SK-N-SH treated with all-trans-retinoic acid at 6 μM for 48 hours (cell line): ENCODE measurements around the gene FAM174C.
"Not testable (repeated sequence)": the region's sequence is repeated elsewhere in the genome, so short reads cannot be mapped to it uniquely, and the experiment has no call there.

Experiments
- ATAC-seq: fragments of 200-7000 bp; cut with Tn5 transposase; 3 replicates; pipeline ENCODE4 v1.9.1; 2020; ENCODE audit warnings: mild to moderate bottlenecking, moderate library complexity
- ARNTL ChIP-seq: fragments of 450-650 bp; formaldehyde crosslinking; IDR thresholded peaks from 2 replicates; pipeline ENCODE4 v1.5.0; 2020; ENCODE audit warnings: low read depth, mild to moderate bottlenecking, moderate library complexity, borderline replicate concordance
- BACH2 ChIP-seq: fragments of 250-450 bp; sonication (Bioruptor Pico); IDR thresholded peaks from 2 replicates; pipeline ENCODE4 v1.9.0; 2021; ENCODE audit warnings: mild to moderate bottlenecking, borderline replicate concordance
- CSDC2 ChIP-seq: fragments of 250-450 bp; sonication (Bioruptor Pico); IDR thresholded peaks from 2 replicates; pipeline ENCODE4 v1.5.0; 2020; ENCODE audit warnings: mild to moderate bottlenecking, moderate library complexity
- ESRRG ChIP-seq: fragments of 250-450 bp; sonication (Bioruptor Pico); IDR thresholded peaks from 2 replicates; pipeline ENCODE4 v1.6.1; 2021; ENCODE audit warnings: mild to moderate bottlenecking
- GLIS3 ChIP-seq: fragments of 250-450 bp; sonication (Bioruptor Pico); IDR thresholded peaks from 2 replicates; pipeline ENCODE4 v1.5.0; 2020; ENCODE audit warnings: mild to moderate bottlenecking, moderate library complexity
- ISL1 ChIP-seq: fragments of 250-450 bp; sonication (Bioruptor Pico); IDR thresholded peaks from 2 replicates; pipeline ENCODE4 v2.1.2; 2022; ENCODE audit warnings: mild to moderate bottlenecking, moderate library complexity
- OSR1 ChIP-seq: fragments of 250-450 bp; sonication (Bioruptor Pico); IDR thresholded peaks from 2 replicates; pipeline ENCODE4 v1.8.0; 2022; ENCODE audit warnings: moderate library complexity, mild to moderate bottlenecking, inconsistent platforms
- PPARA ChIP-seq: fragments of 250-450 bp; sonication (Bioruptor Pico); IDR thresholded peaks from 2 replicates; pipeline ENCODE4 v1.5.0; 2020; ENCODE audit warnings: mild to moderate bottlenecking, borderline replicate concordance
- RARB ChIP-seq: fragments of 250-450 bp; sonication (Bioruptor Pico); IDR thresholded peaks from 2 replicates; pipeline ENCODE4 v1.8.0; 2021; ENCODE audit warnings: mild to moderate bottlenecking, moderate library complexity
- SNAI2 ChIP-seq: fragments of 250-450 bp; sonication (Bioruptor Pico); IDR thresholded peaks from 2 replicates; pipeline ENCODE4 v1.5.0; 2020; ENCODE audit warnings: mild to moderate bottlenecking, moderate library complexity
- TCF4 ChIP-seq: fragments of 250-450 bp; sonication (Bioruptor Pico); IDR thresholded peaks from 2 replicates; pipeline ENCODE4 v1.8.0; 2021; ENCODE audit warnings: mild to moderate bottlenecking, moderate library complexity, borderline replicate concordance
- TOX ChIP-seq: fragments of 250-450 bp; sonication (Bioruptor Pico); IDR thresholded peaks from 2 replicates; pipeline ENCODE4 v1.8.0; 2021; ENCODE audit warnings: mild to moderate bottlenecking, moderate library complexity, borderline replicate concordance
- ZC3H10 ChIP-seq: fragments of 250-450 bp; sonication (Bioruptor Pico); IDR thresholded peaks from 2 replicates; pipeline ENCODE4 v1.5.1; 2021; ENCODE audit warnings: mild to moderate bottlenecking, moderate library complexity
- ZFP3 ChIP-seq: fragments of 250-450 bp; sonication (Bioruptor Pico); IDR thresholded peaks from 2 replicates; pipeline ENCODE4 v1.5.0; 2020; ENCODE audit warnings: mild to moderate bottlenecking, moderate library complexity
- ZFP30 ChIP-seq: fragments of 450-650 bp; formaldehyde crosslinking; IDR thresholded peaks from 2 replicates; pipeline ENCODE4 v1.5.0; 2022; ENCODE audit warnings: mild to moderate bottlenecking, moderate library complexity
- ZNF565 ChIP-seq: fragments of 450-650 bp; formaldehyde crosslinking; conservative IDR thresholded peaks from 2 replicates; pipeline ENCODE4 v1.5.0; 2020; ENCODE audit warnings: low read depth, mild to moderate bottlenecking, moderate library complexity
- ZNF70 ChIP-seq: fragments of 450-650 bp; formaldehyde crosslinking; IDR thresholded peaks from 2 replicates; pipeline ENCODE4 v1.5.0; 2020; ENCODE audit warnings: mild to moderate bottlenecking, moderate library complexity
- ZNF8 ChIP-seq: fragments of 450-650 bp; formaldehyde crosslinking; IDR thresholded peaks from 2 replicates; pipeline ENCODE4 v1.5.0; 2020; ENCODE audit warnings: mild to moderate bottlenecking, moderate library complexity
- TF ChIP-seq, protein P1 (sequence below): fragments of 250-450 bp; sonication (Bioruptor Pico); IDR thresholded peaks from 2 replicates; pipeline ENCODE4 v1.5.1; 2021; ENCODE audit warnings: mild to moderate bottlenecking, moderate library complexity
- TF ChIP-seq, protein P2 (sequence below): fragments of 250-450 bp; sonication (Bioruptor Pico); IDR thresholded peaks from 2 replicates; pipeline ENCODE4 v1.8.0; 2020; ENCODE audit warnings: mild to moderate bottlenecking, moderate library complexity, borderline replicate concordance
- TF ChIP-seq, protein P3 (sequence below): fragments of 250-450 bp; sonication (Bioruptor Pico); IDR thresholded peaks from 2 replicates; pipeline ENCODE4 v1.5.0; 2020; ENCODE audit warnings: mild to moderate bottlenecking, moderate library complexity
- TF ChIP-seq, protein P4 (sequence below): fragments of 250-450 bp; sonication (Bioruptor Pico); IDR thresholded peaks from 2 replicates; pipeline ENCODE4 v1.5.1; 2020; ENCODE audit warnings: low read depth, mild to moderate bottlenecking, moderate library complexity
- TF ChIP-seq, protein P5 (sequence below): fragments of 250-450 bp; sonication (Bioruptor Pico); IDR thresholded peaks from 2 replicates; pipeline ENCODE4 v1.8.0; 2021; ENCODE audit warnings: low read depth, mild to moderate bottlenecking, moderate library complexity, borderline replicate concordance

FAM174C gene

DNA sequence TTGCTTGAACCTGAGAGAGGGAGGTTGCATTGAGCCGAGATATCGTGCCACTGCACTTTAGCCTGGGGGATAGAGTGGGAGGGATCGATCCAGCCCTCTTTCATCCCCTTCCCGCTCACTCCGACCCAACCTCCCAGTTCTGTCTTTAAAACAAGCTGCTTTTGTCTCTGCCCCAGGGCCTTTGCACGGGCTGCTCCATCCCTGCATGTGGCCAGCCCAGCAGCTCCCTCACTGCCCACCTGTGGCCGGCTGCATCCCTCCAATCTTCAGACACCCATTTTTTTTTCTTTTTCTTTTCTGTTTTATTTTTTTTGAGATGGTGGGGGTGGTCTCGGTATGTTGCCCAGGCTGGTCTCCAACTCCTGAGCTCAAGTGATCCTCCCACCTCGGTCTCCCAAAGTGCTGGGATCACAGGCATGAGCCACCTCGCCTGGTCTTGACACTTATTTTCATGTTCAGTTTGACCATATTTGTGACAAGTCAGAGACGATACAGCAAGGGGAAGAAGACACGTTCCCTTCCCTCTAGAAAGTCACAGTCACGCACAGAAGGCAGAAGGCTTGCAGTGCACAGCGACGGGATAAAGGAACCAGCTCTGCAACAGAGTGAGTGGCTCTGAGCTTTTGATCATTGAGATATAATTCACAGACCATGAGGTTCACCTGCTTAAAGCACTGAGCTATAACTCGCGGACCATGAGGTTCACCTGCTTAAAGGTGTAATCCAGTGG, 42.1 kb downstream of the FAM174C start:
- TF ChIP-seq, protein P1, sequence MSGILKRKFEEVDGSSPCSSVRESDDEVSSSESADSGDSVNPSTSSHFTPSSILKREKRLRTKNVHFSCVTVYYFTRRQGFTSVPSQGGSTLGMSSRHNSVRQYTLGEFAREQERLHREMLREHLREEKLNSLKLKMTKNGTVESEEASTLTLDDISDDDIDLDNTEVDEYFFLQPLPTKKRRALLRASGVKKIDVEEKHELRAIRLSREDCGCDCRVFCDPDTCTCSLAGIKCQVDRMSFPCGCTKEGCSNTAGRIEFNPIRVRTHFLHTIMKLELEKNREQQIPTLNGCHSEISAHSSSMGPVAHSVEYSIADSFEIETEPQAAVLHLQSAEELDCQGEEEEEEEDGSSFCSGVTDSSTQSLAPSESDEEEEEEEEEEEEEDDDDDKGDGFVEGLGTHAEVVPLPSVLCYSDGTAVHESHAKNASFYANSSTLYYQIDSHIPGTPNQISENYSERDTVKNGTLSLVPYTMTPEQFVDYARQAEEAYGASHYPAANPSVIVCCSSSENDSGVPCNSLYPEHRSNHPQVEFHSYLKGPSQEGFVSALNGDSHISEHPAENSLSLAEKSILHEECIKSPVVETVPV (CRISPR knock-in tag): no peak
- TF ChIP-seq ESRRG (no peak), PPARA (CRISPR knock-in tag) (no peak), TCF4 (CRISPR knock-in tag) (no peak), ZNF8 (CRISPR knock-in tag) (no peak)
- ATAC-seq: no peak

DNA sequence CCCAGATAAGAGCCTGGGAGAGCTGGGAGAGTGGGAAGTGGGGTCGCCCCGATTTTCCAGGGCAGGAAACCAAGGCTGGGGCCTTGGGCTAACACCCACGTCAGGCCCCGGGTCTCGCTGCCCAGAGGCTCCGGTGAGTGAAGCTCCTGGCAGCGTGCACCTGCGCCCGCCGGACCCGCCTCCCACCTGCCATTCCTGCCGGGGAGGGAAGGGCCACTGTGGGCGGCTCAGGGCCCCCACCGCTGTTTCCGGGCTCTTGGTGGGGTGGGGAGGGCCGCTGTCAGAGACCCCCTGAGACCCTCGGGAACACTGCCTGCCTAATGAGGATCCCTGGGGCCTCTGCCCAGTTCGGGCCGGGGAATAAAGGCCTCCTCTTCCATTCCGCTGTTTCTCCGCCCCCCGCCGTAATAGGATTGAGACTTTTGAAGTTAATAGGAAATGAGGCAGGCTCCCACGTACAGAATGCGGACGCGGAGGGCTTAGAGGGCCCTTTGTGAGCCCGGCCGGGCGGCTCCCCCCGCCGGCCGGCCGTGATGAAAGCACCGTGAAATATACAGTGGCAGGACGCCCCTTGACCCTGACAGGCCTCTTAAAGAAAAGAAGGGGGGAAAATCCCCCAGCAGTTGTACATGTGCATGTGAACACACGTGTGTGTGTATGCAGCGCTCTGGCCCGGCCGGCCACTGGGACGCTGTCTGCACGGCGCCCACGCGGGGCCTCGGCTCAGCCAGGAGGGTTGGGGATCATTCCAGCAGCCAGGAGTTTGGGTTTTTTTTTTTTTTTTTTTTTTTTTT, 43.5 kb downstream of the FAM174C start:
- TF ChIP-seq ZFP30: no peak
- no peak for TF ChIP-seq TOX
- no peak for TF ChIP-seq RARB (CRISPR knock-in tag)
- TF ChIP-seq SNAI2 (CRISPR knock-in tag): no peak
- no peak for TF ChIP-seq ISL1 (CRISPR knock-in tag)
- TF ChIP-seq, protein P1 (CRISPR knock-in tag): no peak
- TF ChIP-seq ZNF70: no peak
- TF ChIP-seq, protein P2, sequence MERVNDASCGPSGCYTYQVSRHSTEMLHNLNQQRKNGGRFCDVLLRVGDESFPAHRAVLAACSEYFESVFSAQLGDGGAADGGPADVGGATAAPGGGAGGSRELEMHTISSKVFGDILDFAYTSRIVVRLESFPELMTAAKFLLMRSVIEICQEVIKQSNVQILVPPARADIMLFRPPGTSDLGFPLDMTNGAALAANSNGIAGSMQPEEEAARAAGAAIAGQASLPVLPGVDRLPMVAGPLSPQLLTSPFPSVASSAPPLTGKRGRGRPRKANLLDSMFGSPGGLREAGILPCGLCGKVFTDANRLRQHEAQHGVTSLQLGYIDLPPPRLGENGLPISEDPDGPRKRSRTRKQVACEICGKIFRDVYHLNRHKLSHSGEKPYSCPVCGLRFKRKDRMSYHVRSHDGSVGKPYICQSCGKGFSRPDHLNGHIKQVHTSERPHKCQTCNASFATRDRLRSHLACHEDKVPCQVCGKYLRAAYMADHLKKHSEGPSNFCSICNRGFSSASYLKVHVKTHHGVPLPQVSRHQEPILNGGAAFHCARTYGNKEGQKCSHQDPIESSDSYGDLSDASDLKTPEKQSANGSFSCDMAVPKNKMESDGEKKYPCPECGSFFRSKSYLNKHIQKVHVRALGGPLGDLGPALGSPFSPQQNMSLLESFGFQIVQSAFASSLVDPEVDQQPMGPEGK: no peak
- TF ChIP-seq ZC3H10 (CRISPR knock-in tag): no peak
- TF ChIP-seq ESRRG: no peak
- TF ChIP-seq OSR1 (CRISPR knock-in tag): no peak
- TF ChIP-seq BACH2 (CRISPR knock-in tag): no peak
- TF ChIP-seq ZNF8 (CRISPR knock-in tag): no peak
- TF ChIP-seq, protein P3, sequence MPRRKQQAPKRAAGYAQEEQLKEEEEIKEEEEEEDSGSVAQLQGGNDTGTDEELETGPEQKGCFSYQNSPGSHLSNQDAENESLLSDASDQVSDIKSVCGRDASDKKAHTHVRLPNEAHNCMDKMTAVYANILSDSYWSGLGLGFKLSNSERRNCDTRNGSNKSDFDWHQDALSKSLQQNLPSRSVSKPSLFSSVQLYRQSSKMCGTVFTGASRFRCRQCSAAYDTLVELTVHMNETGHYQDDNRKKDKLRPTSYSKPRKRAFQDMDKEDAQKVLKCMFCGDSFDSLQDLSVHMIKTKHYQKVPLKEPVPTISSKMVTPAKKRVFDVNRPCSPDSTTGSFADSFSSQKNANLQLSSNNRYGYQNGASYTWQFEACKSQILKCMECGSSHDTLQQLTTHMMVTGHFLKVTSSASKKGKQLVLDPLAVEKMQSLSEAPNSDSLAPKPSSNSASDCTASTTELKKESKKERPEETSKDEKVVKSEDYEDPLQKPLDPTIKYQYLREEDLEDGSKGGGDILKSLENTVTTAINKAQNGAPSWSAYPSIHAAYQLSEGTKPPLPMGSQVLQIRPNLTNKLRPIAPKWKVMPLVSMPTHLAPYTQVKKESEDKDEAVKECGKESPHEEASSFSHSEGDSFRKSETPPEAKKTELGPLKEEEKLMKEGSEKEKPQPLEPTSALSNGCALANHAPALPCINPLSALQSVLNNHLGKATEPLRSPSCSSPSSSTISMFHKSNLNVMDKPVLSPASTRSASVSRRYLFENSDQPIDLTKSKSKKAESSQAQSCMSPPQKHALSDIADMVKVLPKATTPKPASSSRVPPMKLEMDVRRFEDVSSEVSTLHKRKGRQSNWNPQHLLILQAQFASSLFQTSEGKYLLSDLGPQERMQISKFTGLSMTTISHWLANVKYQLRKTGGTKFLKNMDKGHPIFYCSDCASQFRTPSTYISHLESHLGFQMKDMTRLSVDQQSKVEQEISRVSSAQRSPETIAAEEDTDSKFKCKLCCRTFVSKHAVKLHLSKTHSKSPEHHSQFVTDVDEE: no peak
- TF ChIP-seq ZFP3 (CRISPR knock-in tag): no peak
- no peak for ATAC-seq

DNA sequence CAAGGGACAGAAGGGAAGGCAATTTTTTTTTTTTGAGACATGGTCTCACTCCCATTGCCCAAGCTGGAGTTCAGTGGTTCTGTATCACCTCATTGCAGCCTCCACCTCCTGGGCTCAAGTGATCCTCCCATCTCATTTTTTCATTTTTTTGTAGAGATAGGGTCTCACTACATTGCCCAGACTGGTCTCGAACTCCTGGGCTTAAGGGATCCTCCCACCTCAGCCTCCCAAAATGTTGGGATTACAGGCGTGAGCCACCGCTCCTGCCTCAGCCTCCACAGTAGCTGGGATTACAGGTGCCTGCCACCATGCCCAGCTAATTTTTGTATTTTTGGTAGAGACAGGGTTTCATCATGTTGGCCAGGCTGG, 44.9 kb downstream of the FAM174C start:
- ATAC-seq: not testable (repeated sequence)

DNA sequence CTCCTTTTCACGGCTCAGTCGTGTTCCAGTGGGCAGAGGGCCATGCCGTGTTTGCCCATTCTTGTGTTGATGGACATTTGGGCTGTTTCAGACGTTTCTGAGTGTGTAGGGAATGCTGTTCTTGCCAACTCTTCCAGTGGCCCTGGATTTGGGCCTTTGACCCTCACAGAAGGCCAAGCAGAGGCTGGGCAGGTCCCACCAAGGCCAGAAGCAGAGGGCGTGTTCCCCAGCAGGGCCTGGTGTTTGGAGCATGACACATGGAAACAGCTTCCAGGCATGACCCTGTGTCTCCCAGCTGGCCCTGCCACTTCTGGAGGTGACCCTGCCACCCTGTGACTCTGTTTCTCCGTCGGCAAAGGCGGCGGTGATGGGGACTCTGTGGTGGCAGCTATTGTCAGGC, 46.2 kb downstream of the FAM174C start:
- no peak for TF ChIP-seq ARNTL (CRISPR knock-in tag)
- TF ChIP-seq TOX: no peak
- no peak for TF ChIP-seq ZNF70
- TF ChIP-seq, protein P4, sequence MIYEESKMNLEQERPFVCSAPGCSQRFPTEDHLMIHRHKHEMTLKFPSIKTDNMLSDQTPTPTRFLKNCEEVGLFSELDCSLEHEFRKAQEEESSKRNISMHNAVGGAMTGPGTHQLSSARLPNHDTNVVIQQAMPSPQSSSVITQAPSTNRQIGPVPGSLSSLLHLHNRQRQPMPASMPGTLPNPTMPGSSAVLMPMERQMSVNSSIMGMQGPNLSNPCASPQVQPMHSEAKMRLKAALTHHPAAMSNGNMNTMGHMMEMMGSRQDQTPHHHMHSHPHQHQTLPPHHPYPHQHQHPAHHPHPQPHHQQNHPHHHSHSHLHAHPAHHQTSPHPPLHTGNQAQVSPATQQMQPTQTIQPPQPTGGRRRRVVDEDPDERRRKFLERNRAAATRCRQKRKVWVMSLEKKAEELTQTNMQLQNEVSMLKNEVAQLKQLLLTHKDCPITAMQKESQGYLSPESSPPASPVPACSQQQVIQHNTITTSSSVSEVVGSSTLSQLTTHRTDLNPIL (CRISPR knock-in tag): no peak
- TF ChIP-seq RARB (CRISPR knock-in tag): no peak
- TF ChIP-seq ISL1 (CRISPR knock-in tag): no peak
- no peak for TF ChIP-seq GLIS3 (CRISPR knock-in tag)
- no peak for TF ChIP-seq CSDC2 (CRISPR knock-in tag)
- no peak for TF ChIP-seq SNAI2 (CRISPR knock-in tag)
- no peak for TF ChIP-seq ZNF565 (CRISPR knock-in tag)
- no peak for TF ChIP-seq ZFP3 (CRISPR knock-in tag)
- TF ChIP-seq, protein P2: no peak
- TF ChIP-seq ZFP30: no peak
- TF ChIP-seq, protein P5, sequence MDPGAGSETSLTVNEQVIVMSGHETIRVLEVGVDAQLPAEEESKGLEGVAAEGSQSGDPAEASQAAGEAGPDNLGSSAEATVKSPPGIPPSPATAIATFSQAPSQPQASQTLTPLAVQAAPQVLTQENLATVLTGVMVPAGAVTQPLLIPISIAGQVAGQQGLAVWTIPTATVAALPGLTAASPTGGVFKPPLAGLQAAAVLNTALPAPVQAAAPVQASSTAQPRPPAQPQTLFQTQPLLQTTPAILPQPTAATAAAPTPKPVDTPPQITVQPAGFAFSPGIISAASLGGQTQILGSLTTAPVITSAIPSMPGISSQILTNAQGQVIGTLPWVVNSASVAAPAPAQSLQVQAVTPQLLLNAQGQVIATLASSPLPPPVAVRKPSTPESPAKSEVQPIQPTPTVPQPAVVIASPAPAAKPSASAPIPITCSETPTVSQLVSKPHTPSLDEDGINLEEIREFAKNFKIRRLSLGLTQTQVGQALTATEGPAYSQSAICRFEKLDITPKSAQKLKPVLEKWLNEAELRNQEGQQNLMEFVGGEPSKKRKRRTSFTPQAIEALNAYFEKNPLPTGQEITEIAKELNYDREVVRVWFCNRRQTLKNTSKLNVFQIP (CRISPR knock-in tag): no peak
- TF ChIP-seq, all 23 proteins: peak for 0
- ATAC-seq: no peak
